B cell (primary cell): ENCODE results near the gene PCDHA3.
"Not testable (repeated sequence)": the region's sequence is repeated elsewhere in the genome, so short reads cannot be mapped to it uniquely, and the experiment has no call there.

Experiments
- EZH2 ChIP-seq: IDR thresholded peaks from 2 replicates; pipeline ENCODE4 v1.6.1; 2012; ENCODE audit warnings: borderline replicate concordance, low read depth, mild to moderate bottlenecking, moderate library complexity, low read length; ENCODE audit not compliant: insufficient read depth, poor library complexity, severe bottlenecking
- TF ChIP-seq, protein P1 (sequence below): fragments of 200-600 bp; IDR thresholded peaks from one replicate; pipeline ENCODE4 v1.8.0; 2022; ENCODE audit warnings: antibody characterized with exemption, mild to moderate bottlenecking

DNA sequence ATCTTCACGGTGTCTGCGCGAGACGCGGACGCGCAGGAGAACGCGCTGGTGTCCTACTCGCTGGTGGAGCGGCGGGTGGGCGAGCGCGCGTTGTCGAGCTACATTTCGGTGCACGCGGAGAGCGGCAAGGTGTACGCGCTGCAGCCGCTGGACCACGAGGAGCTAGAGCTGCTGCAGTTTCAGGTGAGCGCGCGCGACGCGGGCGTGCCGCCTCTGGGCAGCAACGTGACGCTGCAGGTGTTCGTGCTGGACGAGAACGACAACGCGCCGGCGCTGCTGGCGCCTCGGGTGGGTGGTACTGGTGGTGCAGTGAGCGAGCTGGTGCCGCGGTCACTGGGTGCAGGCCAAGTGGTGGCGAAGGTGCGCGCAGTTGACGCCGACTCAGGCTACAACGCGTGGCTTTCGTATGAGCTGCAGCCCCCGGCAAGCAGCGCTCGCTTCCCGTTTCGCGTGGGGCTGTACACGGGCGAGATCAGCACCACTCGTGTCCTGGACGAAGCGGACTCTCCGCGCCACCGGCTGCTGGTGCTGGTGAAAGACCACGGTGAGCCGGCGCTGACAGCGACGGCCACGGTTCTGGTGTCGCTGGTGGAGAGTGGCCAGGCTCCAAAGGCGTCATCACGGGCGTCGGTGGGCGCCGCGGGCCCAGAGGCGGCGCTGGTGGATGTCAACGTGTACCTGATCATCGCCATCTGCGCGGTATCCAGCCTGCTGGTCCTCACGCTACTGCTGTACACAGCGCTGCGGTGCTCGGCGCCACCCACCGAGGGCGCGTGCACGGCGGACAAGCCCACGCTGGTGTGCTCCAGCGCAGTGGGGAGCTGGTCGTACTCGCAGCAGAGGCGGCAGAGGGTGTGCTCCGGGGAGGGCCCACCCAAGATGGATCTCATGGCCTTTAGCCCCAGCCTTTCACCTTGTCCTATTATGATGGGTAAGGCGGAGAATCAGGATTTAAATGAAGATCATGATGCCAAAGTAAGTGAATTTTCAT lies 28.9 kb downstream of the PCDHA3 start:
- not testable (repeated sequence) for TF ChIP-seq EZH2
- TF ChIP-seq, protein P1, sequence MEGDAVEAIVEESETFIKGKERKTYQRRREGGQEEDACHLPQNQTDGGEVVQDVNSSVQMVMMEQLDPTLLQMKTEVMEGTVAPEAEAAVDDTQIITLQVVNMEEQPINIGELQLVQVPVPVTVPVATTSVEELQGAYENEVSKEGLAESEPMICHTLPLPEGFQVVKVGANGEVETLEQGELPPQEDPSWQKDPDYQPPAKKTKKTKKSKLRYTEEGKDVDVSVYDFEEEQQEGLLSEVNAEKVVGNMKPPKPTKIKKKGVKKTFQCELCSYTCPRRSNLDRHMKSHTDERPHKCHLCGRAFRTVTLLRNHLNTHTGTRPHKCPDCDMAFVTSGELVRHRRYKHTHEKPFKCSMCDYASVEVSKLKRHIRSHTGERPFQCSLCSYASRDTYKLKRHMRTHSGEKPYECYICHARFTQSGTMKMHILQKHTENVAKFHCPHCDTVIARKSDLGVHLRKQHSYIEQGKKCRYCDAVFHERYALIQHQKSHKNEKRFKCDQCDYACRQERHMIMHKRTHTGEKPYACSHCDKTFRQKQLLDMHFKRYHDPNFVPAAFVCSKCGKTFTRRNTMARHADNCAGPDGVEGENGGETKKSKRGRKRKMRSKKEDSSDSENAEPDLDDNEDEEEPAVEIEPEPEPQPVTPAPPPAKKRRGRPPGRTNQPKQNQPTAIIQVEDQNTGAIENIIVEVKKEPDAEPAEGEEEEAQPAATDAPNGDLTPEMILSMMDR = not testable (repeated sequence)
